Fibroblast of mammary gland (primary cell): ENCODE measurements around the gene FAM171A2.

Source experiments
- DNase-seq: peaks from one replicate; pipeline ENCODE4 v3.0.0-alpha.2; 2010; ENCODE audit warnings: low read depth
- H3K4me3 ChIP-seq: 2 replicates; pipeline ENCODE4 v1.5.1; 2011; ENCODE audit warnings: low read depth, mild to moderate bottlenecking, low read length, moderate library complexity; ENCODE audit not compliant: control insufficient read depth
- CTCF ChIP-seq: conservative IDR thresholded peaks from 2 replicates; pipeline ENCODE4 v1.5.1; 2011; ENCODE audit warnings: low read depth, low read length, inconsistent platforms; ENCODE audit not compliant: control insufficient read depth, insufficient read depth

Gene FAM171A2

GRCh38 chr17:44314524-44314868 is 49.2 kb downstream of the FAM171A2 start:
- no peak for TF ChIP-seq CTCF
- H3K4me3 ChIP-seq, result no peak overlapping the region

GRCh38 chr17:44314031-44314430 is 49.6 kb downstream of the FAM171A2 start:
- H3K4me3 ChIP-seq, result no peak overlapping the region
- no peak for DNase-seq
- TF ChIP-seq CTCF, result no peak

More at GRCh38 chr17:44314524-44314868, 49.2 kb downstream of the FAM171A2 start:
- no peak for DNase-seq

- no peak for TF ChIP-seq CTCF
- no peak for DNase-seq
- no peak overlapping the region for H3K4me3 ChIP-seq
Observed at GRCh38 chr17:44312396-44313104, 51.1 kb downstream of the FAM171A2 start.

- TF ChIP-seq CTCF, result no peak
- no peak overlapping the region for H3K4me3 ChIP-seq
- no peak for DNase-seq
Observed at GRCh38 chr17:44311562-44312181, 52.0 kb downstream of the FAM171A2 start.

GRCh38 chr17:44310609-44311376 is 52.9 kb downstream of the FAM171A2 start:
- no peak for TF ChIP-seq CTCF
- DNase-seq, result no peak
- no peak overlapping the region for H3K4me3 ChIP-seq

GRCh38 chr17:44310188-44310587 is 53.5 kb downstream of the FAM171A2 start:
- no peak for TF ChIP-seq CTCF
- no peak for DNase-seq
- no peak overlapping the region for H3K4me3 ChIP-seq
